ENCODE data around the gene PCBP3.

GRCh38 chr21:45695086-45695485, 51.6 kb downstream of the PCBP3 start:
- TF ChIP-seq CTCF (IDR thresholded peaks at IDR 0.05; ENCODE audit: borderline replicate concordance, extremely low read depth, low read length, poor library complexity, severe bottlenecking): peak; percentile 20
- no peak for TF ChIP-seq EZH2 (IDR thresholded peaks at IDR 0.05; ENCODE audit: borderline replicate concordance, low read depth, low read length, severe bottlenecking)
